H9 (cell line): Measurements from ENCODE around the gene GALNT16. TPM values are rescaled to one million over a fixed set of nuclear protein-coding genes. Genes with fewer than 3 reads are reported as not detected.
A peak's percentile ranks its signal among the peaks of the same experiment; 100 is the strongest.

Experiments used
- DNase-seq: peaks from one replicate; pipeline ENCODE4 v3.0.0-alpha.2; 2017
- H2AFZ ChIP-seq: one replicate; pipeline ENCODE4 v1.6.1; 2013; ENCODE audit warnings: mild to moderate bottlenecking, low read length, control low read depth, moderate library complexity
- H2AK5ac ChIP-seq: 2 replicates; pipeline ENCODE4 v1.6.1; 2013; ENCODE audit warnings: low read length, control low read depth, mixed read lengths; ENCODE audit not compliant: insufficient read length
- H2BK120ac ChIP-seq: one replicate; pipeline ENCODE4 v1.6.1; 2013; ENCODE audit warnings: low read depth, mild to moderate bottlenecking, low read length, control low read depth, inconsistent platforms; ENCODE audit not compliant: poor library complexity, severe bottlenecking
- H2BK12ac ChIP-seq: 2 replicates; pipeline ENCODE4 v1.6.1; 2013; ENCODE audit warnings: low read length, control low read depth, mixed read lengths, low read depth; ENCODE audit not compliant: insufficient read length
- H2BK15ac ChIP-seq: 2 replicates; pipeline ENCODE4 v1.6.1; 2013; ENCODE audit warnings: low read depth, low read length, control low read depth
- H2BK20ac ChIP-seq: one replicate; pipeline ENCODE4 v1.6.1; 2013; ENCODE audit warnings: low read depth, mild to moderate bottlenecking, low read length, control low read depth, inconsistent platforms; ENCODE audit not compliant: poor library complexity, severe bottlenecking
- H2BK5ac ChIP-seq: 2 replicates; pipeline ENCODE4 v1.6.1; 2013; ENCODE audit warnings: low read length, control low read depth, mixed read lengths; ENCODE audit not compliant: insufficient read length
- H3K14ac ChIP-seq: 2 replicates; pipeline ENCODE4 v1.6.1; 2013; ENCODE audit warnings: low read length, control low read depth; ENCODE audit not compliant: insufficient read depth
- H3K18ac ChIP-seq: 2 replicates; pipeline ENCODE4 v1.6.1; 2013; ENCODE audit warnings: low read depth, mild to moderate bottlenecking, mixed read lengths, low read length, control low read depth; ENCODE audit not compliant: insufficient read length
- H3K23ac ChIP-seq: 2 replicates; pipeline ENCODE4 v1.6.1; 2013; ENCODE audit warnings: low read length, control low read depth, mixed read lengths, low read depth; ENCODE audit not compliant: insufficient read length
- H3K23me2 ChIP-seq: 2 replicates; pipeline ENCODE4 v1.6.1; 2013; ENCODE audit warnings: low read depth, mild to moderate bottlenecking, mixed read lengths, low read length, control low read depth; ENCODE audit not compliant: insufficient read length, poor library complexity, severe bottlenecking
- H3K27ac ChIP-seq: 2 replicates; pipeline ENCODE4 v1.5.1; 2013; ENCODE audit warnings: low read length, control low read depth, mixed read lengths, low read depth; ENCODE audit not compliant: insufficient read length
- H3K27me3 ChIP-seq: 2 replicates; pipeline ENCODE4 v1.6.1; 2013; ENCODE audit warnings: low read length, control low read depth, inconsistent platforms; ENCODE audit not compliant: insufficient read depth
- H3K4ac ChIP-seq: 2 replicates; pipeline ENCODE4 v1.6.1; 2013; ENCODE audit warnings: low read depth, mild to moderate bottlenecking, control low read depth, inconsistent platforms, low read length, moderate library complexity
- H3K4me1 ChIP-seq: 2 replicates; pipeline ENCODE4 v1.6.1; 2013; ENCODE audit warnings: low read length, control low read depth, inconsistent platforms; ENCODE audit not compliant: insufficient read depth
- H3K4me2 ChIP-seq: 2 replicates; pipeline ENCODE4 v1.6.1; 2013; ENCODE audit warnings: low read length, control low read depth, mixed read lengths; ENCODE audit not compliant: insufficient read length, insufficient read depth
- H3K56ac ChIP-seq: 2 replicates; pipeline ENCODE4 v1.6.1; 2013; ENCODE audit warnings: low read depth, mild to moderate bottlenecking, mixed read lengths, low read length, control low read depth; ENCODE audit not compliant: insufficient read length
- H3K79me1 ChIP-seq: 2 replicates; pipeline ENCODE4 v1.6.1; 2013; ENCODE audit warnings: low read depth, mild to moderate bottlenecking, moderate library complexity, low read length, control low read depth, inconsistent platforms; ENCODE audit not compliant: insufficient read depth, poor library complexity, severe bottlenecking
- H3K79me2 ChIP-seq: 2 replicates; pipeline ENCODE4 v1.6.1; 2013; ENCODE audit warnings: low read length, control low read depth, inconsistent platforms; ENCODE audit not compliant: insufficient read depth
- H3K9ac ChIP-seq: 2 replicates; pipeline ENCODE4 v1.6.1; 2013; ENCODE audit warnings: low read length, control low read depth, mixed read lengths; ENCODE audit not compliant: insufficient read length; ENCODE audit errors: extremely low read depth
- H3K9me3 ChIP-seq: one replicate; pipeline ENCODE4 v1.6.1; 2013; ENCODE audit warnings: low read depth, low read length, inconsistent platforms; ENCODE audit not compliant: control insufficient read depth
- H3T11ph ChIP-seq: one replicate; pipeline ENCODE4 v1.6.1; 2013; ENCODE audit warnings: mild to moderate bottlenecking, low read length, control low read depth, inconsistent platforms
- H4K20me1 ChIP-seq: one replicate; pipeline ENCODE4 v1.6.1; 2013; ENCODE audit not compliant: control insufficient read depth, insufficient read length, insufficient read depth
- H4K5ac ChIP-seq: 2 replicates; pipeline ENCODE4 v1.6.1; 2013; ENCODE audit warnings: low read depth, mild to moderate bottlenecking, mixed read lengths, low read length, control low read depth; ENCODE audit not compliant: insufficient read length
- H4K8ac ChIP-seq: replicated peaks from 2 replicates; pipeline ENCODE4 v1.6.1; 2013; ENCODE audit warnings: low read length, control low read depth, mixed read lengths, low read depth; ENCODE audit not compliant: insufficient read length
- H4K91ac ChIP-seq: 2 replicates; pipeline ENCODE4 v1.6.1; 2013; ENCODE audit warnings: low read depth, mild to moderate bottlenecking, moderate library complexity, mixed read lengths, low read length, control low read depth; ENCODE audit not compliant: insufficient read length
- H3K27ac Mint-ChIP-seq, 3 experiments: 2 replicates in 2 of 3; 3 replicates in 1 of 3; pipeline ENCODE4 v1.8.0; 2020 to 2021; ENCODE audit warnings: mixed read lengths in 3 of 3, mild to moderate bottlenecking in 1 of 3, moderate library complexity in 1 of 3
- H3K27me3 Mint-ChIP-seq: 2 replicates; pipeline ENCODE4 v1.8.0; 2021; ENCODE audit warnings: low read depth, mild to moderate bottlenecking, moderate library complexity, mixed read lengths
- H3K36me3 Mint-ChIP-seq, 3 experiments: 2 replicates in 2 of 3; 3 replicates in 1 of 3; pipeline ENCODE4 v1.8.0; 2020 to 2021; ENCODE audit warnings: low read depth in 3 of 3, mixed read lengths in 3 of 3; ENCODE audit not compliant: insufficient read depth in 1 of 3
- H3K4me1 Mint-ChIP-seq, 2 experiments: 2 replicates each; pipeline ENCODE4 v1.8.0; 2020; ENCODE audit warnings: mixed read lengths in 2 of 2
- H3K4me3 Mint-ChIP-seq, 2 experiments: 2 replicates in 1 of 2; 3 replicates in 1 of 2; pipeline ENCODE4 v1.8.0; 2020 to 2021; ENCODE audit warnings: mild to moderate bottlenecking in 2 of 2, mixed read lengths in 2 of 2, moderate library complexity in 1 of 2
- H3K9me3 Mint-ChIP-seq, 2 experiments: 2 replicates in 1 of 2; 3 replicates in 1 of 2; pipeline ENCODE4 v1.8.0; 2020; ENCODE audit warnings: mild to moderate bottlenecking in 2 of 2, mixed read lengths in 2 of 2, moderate library complexity in 1 of 2
- CTCF ChIP-seq: fragments of 200-600 bp; sonication (generic); conservative IDR thresholded peaks from 3 replicates; pipeline ENCODE4 v1.8.0; 2021; ENCODE audit warnings: antibody characterized with exemption, mild to moderate bottlenecking
- WGBS: extraction: QIAGEN DNeasy Blood & Tissue Kit; methylation state at CpG from one replicate; pipeline ENCODE4 v1.1.7; 2013; ENCODE audit warnings: missing lambda C conversion rate, low lambda C conversion rate, mixed read lengths; ENCODE audit not compliant: insufficient read length; ENCODE audit errors: extremely low coverage; 5-methylcytosine and 5-hydroxymethylcytosine counted together
- total RNA-seq: library from RNA; stranded (reverse); gene quantifications from 2 replicates; pipeline ENCODE4 v1.2.1, GENCODE V29; 2021

GALNT16 gene
- total RNA-seq, 1 experiment from 2014 or later: 2.3 TPM

GRCh38 chr14:69320581-69321365 is 60.8 kb downstream of the GALNT16 start:
- H4K5ac ChIP-seq: no peak overlapping the region
- no peak overlapping the region for H3K4ac ChIP-seq
- H4K91ac ChIP-seq: no peak overlapping the region
- no peak overlapping the region for H2AFZ ChIP-seq
- no peak overlapping the region for H2BK120ac ChIP-seq
- H3K27me3 Mint-ChIP-seq: no peaks in the 10 kb centered on the region
- no peak overlapping the region for H3K4me2 ChIP-seq
- no peaks in the 10 kb centered on the region for H3K79me2 ChIP-seq
- H3K56ac ChIP-seq: no peak overlapping the region
- H3K27me3 ChIP-seq: no peaks in the 10 kb centered on the region
- peak overlapping the region in 1 of 3 experiments; percentile 67; a peak in 1 of 7 replicates for H3K27ac Mint-ChIP-seq
- no peak overlapping the region for H3K27ac ChIP-seq
- H3T11ph ChIP-seq: no peak overlapping the region
- 0 out of 5 replicates have a peak, but pooled peaks cover 0 to 3% of the 10 kb centered on the region in 2 experiments for H3K9me3 Mint-ChIP-seq
- no peak overlapping the region for H3K4me3 Mint-ChIP-seq
- no peak overlapping the region for H2BK20ac ChIP-seq
- no peak for DNase-seq
- WGBS: no CpG with 5 or more reads among the region's 18 CpGs
- H3K18ac ChIP-seq: no peak overlapping the region
- no peak overlapping the region for H3K23ac ChIP-seq
- H3K36me3 Mint-ChIP-seq: peaks cover 0 to 1% (median 0%) of the 10 kb centered on the region in 3 experiments; a peak in 3 of 7 replicates
- H4K8ac ChIP-seq: no peak overlapping the region
- no peak overlapping the region for H2BK15ac ChIP-seq
- no peaks in the 10 kb centered on the region for H3K79me1 ChIP-seq
- no peak overlapping the region for H2BK12ac ChIP-seq
- H3K23me2 ChIP-seq: no peaks in the 10 kb centered on the region
- H3K9me3 ChIP-seq: no peaks in the 10 kb centered on the region
- no peak overlapping the region for H3K14ac ChIP-seq
- H3K9ac ChIP-seq: no peak overlapping the region
- H3K4me1 ChIP-seq: peaks cover 13% of the 10 kb centered on the region; the same call in 1 of the 2 replicates
- H3K4me1 Mint-ChIP-seq: peaks cover 30 to 42% of the 10 kb centered on the region in 2 experiments
- H2AK5ac ChIP-seq: no peak overlapping the region
- no peak overlapping the region for H2BK5ac ChIP-seq
- H4K20me1 ChIP-seq: no peaks in the 10 kb centered on the region
- no peak for TF ChIP-seq CTCF
